Superior temporal gyrus (tissue), 1 donor: ENCODE data around the gene ALKBH3.
A peak's percentile ranks its signal among the peaks of the same experiment; 100 is the strongest.

Experiments used
- DNase-seq: peaks from one replicate; pipeline ENCODE4 v3.0.0-alpha.2; 2016; ENCODE audit errors: extremely low spot score

The ALKBH3 gene

GRCh38 chr11:43941257-43941994, 60.8 kb downstream of the ALKBH3 start:
- DNase-seq: no peak

DNA sequence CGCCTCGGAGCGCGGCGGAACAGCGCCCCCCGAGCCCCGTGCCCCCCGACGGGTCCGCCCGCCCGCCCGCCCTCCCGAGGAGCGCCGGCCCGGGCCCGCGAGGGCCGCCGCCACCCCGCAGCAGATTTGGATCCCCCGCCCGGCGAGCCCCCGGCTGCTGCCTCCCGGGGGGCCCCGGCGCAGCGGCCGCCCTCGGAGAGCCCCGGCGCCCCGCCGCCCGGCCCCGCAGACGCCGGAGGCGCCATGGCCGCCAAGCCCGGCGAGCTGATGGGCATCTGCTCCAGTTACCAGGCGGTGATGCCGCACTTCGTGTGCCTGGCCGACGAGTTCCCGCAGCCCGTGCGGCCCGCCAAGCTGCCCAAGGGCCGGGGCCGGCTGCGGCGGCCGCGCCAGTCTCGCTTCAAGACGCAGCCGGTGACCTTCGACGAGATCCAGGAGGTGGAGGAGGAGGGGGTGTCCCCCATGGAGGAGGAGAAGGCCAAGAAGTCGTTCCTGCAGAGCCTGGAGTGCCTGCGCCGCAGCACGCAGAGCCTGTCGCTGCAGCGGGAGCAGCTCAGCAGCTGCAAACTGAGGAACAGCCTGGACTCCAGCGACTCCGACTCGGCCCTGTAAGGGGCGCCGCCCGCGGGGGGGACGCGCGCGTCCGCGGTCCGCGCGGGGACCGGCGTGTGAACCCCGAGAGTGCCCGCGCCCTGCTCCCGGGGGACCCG, 62.2 kb downstream of the ALKBH3 start:
- no peak for DNase-seq

GRCh38 chr11:43943372-43943930, 62.8 kb downstream of the ALKBH3 start:
- DNase-seq: no peak

DNA sequence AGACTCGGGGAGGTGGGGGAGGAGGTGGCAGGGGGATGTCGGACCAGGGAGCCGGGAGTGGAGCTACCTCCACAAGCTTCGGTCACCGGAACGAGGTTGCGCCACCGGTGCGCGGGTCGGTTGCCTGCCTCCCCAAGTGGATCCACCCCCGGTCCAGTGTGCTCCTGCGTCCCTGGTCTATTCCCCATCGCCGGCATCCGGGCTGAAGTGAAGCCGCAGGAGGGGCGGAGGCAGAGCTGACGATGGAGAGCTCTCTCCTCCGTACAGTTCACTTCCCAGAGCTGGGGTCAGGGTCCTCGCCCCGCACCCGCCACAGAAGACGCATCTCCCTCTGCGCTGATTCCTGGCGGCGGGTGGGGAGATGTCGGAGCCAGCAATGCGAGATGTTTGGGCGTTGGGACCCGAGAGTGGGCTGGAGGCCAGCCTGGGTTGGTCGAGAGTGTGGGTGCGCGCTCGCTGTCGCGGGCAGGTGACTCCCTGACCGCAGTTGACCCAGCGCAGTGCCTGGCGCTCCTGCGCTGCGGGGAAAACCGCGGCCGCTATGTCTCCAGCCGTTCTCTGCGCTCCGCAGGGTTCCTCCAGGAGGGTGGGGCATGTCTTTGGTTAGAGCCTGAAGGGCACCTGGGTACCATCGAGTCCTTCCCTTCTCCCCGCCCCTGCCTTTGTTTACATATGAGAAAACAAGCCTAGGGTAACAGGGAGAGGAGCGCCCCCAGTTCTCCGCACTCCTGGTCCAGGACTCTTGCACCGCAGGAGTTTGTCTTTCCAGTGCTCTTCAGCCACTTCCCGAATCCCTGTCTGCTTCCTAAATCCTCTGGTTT, 63.5 kb downstream of the ALKBH3 start:
- DNase-seq: no peak

DNA sequence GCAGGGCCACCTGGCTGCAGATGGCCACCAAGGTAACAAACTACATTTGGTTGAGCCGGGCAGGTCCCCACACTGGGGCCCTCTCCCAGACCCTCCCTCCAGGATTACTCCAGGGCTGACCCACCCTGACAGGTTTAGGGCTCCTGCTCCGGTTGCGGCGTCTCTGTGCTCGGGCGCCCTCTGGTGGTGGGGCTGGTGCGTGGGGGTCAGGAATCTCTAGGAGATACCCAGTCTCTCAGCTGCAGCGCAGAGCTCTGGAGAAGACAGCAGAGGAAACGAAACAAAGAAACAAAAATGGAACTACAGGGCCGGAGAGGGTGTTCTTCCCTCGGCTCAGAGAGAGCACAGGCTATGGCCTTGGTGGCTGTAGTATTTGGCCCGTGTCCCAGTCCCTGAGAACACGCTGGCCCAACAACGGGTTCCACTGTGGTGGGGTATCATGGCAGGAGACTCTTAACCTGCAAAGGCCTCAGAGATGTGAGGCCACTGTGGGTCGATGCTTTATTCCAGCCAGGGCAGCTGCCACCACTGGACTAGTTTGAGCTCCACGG, 64.2 kb downstream of the ALKBH3 start:
- peak; percentile 28 for DNase-seq

- DNase-seq: no peak
Observed at GRCh38 chr11:43947003-43947500, 66.4 kb downstream of the ALKBH3 start.

DNA sequence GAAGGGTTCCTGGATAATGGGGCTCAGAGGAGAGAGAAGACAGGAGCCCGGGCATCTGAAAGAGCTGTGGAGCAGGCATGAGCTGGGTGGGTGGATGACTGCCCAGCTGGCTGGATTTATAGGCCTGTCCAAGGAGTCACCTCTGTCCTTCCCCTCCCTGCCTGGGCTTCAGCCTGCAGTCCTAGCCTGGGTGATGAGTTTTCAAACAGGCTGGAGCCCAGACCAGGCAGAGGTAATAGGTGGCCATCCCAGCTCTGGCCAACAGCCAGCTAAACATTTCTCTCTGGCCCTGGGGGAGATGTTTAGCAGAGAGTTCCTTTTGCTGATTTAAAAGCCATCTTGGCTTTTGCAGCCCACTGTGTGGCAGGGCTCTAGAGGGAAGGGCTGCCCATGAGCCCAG, 67.2 kb downstream of the ALKBH3 start:
- DNase-seq: no peak

- no peak for DNase-seq
Observed at GRCh38 chr11:43948341-43949225, 68.0 kb downstream of the ALKBH3 start.

DNA sequence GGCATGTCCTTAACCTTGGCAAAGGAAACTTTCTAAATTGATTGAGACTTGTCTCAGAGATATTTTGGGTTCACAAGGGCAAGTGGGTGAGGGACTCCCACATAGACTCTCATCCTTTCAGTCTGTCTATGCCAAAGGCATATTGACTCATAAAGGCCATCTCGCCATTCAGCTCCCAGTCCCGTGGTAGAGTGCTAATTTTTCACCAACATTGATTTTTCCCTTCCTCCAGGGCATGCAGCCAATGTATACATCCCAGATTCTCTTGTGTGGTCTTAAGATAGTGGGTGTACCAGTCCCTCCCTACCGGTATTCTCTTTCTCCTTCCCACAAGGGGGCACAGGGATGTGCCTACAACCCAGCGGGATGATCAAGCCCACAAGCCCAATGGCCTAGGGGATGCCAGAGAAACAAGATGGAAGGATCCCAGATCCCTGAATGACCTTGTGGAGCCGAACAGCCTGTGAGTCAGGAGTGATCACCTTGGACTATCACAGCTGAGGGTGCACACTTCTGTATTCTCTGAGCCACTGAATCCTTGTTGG, 69.8 kb downstream of the ALKBH3 start:
- no peak for DNase-seq

GRCh38 chr11:43951231-43951630, 70.6 kb downstream of the ALKBH3 start:
- DNase-seq: no peak

- no peak for DNase-seq
Observed at GRCh38 chr11:43952020-43952400, 71.4 kb downstream of the ALKBH3 start.

GRCh38 chr11:43952401-43953342, 72.0 kb downstream of the ALKBH3 start:
- DNase-seq: no peak

- no peak for DNase-seq
Observed at GRCh38 chr11:43953521-43953920, 72.9 kb downstream of the ALKBH3 start.

GRCh38 chr11:43954241-43954640, 73.6 kb downstream of the ALKBH3 start:
- DNase-seq: no peak

GRCh38 chr11:43955381-43956118, 74.9 kb downstream of the ALKBH3 start:
- no peak for DNase-seq

- no peak for DNase-seq
Observed at GRCh38 chr11:43957571-43957970, 76.9 kb downstream of the ALKBH3 start.

DNA sequence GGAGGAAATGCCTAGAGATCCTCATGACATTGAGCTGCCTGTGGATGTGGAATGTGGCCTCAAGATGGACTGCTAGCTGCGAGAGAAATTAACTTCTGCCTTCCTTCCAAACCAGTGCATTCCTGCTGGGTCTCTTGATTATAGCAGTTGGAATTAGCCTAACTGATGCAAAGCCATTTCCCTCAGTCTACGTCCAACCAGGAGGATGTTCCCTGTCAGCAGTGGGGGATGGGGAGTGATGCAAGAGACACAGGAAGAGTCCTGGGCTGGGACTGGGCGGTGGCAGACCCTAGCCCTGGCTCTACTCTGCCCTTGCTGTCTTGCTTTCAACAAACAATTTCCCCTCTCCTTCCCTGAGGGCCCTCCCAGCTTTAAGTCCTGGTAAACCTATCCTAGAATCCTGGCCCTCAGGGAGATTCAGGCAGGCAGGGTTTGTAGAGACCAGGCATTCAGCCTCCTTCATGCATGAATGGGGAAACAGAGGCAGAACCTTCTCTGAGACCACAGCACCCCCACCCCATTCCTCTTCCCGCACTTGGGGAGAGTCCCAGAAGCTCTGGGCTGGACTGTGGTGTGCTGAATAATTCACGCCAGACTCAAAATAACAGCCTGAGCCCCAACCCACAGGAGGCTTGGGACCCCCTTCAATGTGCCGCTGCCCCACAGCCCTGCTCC, 78.8 kb downstream of the ALKBH3 start:
- no peak for DNase-seq
